Esophagus muscularis mucosa (tissue), 4 donors: Measurements from ENCODE around the gene DEPP1. TPM values are rescaled to one million over a fixed set of nuclear protein-coding genes. Genes with fewer than 3 reads are reported as not detected.
A peak's percentile ranks its signal among the peaks of the same experiment; 100 is the strongest.

Experiments used
- DNase-seq: peaks from one replicate; pipeline ENCODE4 v3.0.0-alpha.2; 2017; ENCODE audit errors: extremely low spot score
- H3K27ac ChIP-seq, 4 donors: fragments of 200-600 bp; sonication (generic); replicated peaks in 1 of 4; 1 replicate in 3 of 4; 2 replicates in 1 of 4; pipeline ENCODE4 v1.5.1; 2016 to 2019; ENCODE audit warnings: mild to moderate bottlenecking in 1 of 4
- H3K27me3 ChIP-seq, 4 donors: fragments of 200-600 bp; sonication (generic); one replicate each; pipeline versions ENCODE4 v1.5.1 to v1.6.0; 2016 to 2019
- H3K36me3 ChIP-seq, 4 donors: fragments of 200-600 bp; sonication (generic); one replicate each; pipeline ENCODE4 v1.5.1; 2016 to 2019
- H3K4me1 ChIP-seq, 4 donors: fragments of 200-600 bp; sonication (generic); one replicate each; pipeline ENCODE4 v1.5.1; 2016 to 2019
- H3K4me3 ChIP-seq, 4 donors: fragments of 200-600 bp; sonication (generic); 1 replicate in 2 of 4; 2 replicates in 2 of 4; pipeline ENCODE4 v1.5.1; 2016 to 2019; ENCODE audit warnings: mild to moderate bottlenecking in 4 of 4, moderate library complexity in 1 of 4
- H3K9me3 ChIP-seq, 4 donors: fragments of 200-600 bp; sonication (generic); 1 replicate in 3 of 4; 2 replicates in 1 of 4; pipeline ENCODE4 v1.5.1; 2016 to 2019
- EP300 ChIP-seq: sonication (generic); formaldehyde crosslinking; IDR thresholded peaks from one replicate; pipeline ENCODE4 v1.6.1; 2017; ENCODE audit warnings: antibody characterized with exemption
- POLR2A ChIP-seq: fragments of 450-650 bp; IDR thresholded peaks from one replicate; pipeline ENCODE4 v1.6.1; 2017; ENCODE audit warnings: antibody characterized with exemption, moderate library complexity, mild to moderate bottlenecking, low read depth
- POLR2AphosphoS5 ChIP-seq, 2 donors: sonication (generic); formaldehyde crosslinking; IDR thresholded peaks; one replicate each; pipeline ENCODE4 v1.6.1; 2017; ENCODE audit warnings: antibody characterized with exemption in 2 of 2
- WGBS: methylation state at CpG from one replicate; pipeline ENCODE4 v1.1.5; 2018; 5-methylcytosine and 5-hydroxymethylcytosine counted together
- intact Hi-C: fragments of 100-400 bp; cut with DNase I; formaldehyde crosslinking; loops from one replicate; pipeline ENCODE4 v1.15.1; 2023
- total RNA-seq, 4 donors: library from RNA; depleted of rRNA; stranded (reverse); fragments of >200 nt; gene quantifications; one replicate each; pipeline versions ENCODE4 v1.1.0 to v1.2.1, GENCODE V29; 2016
- TF ChIP-seq, protein P1 (sequence below), 3 experiments: fragments of 200-600 bp in 2 of 3; fragments of 450-650 bp in 1 of 3; sonication (generic) in 2 of 3; IDR thresholded peaks; one replicate each; pipeline ENCODE4 v1.5.1; 2017 to 2019; ENCODE audit warnings: antibody characterized with exemption in 3 of 3, mild to moderate bottlenecking in 2 of 3, moderate library complexity in 1 of 3

DEPP1 gene
- total RNA-seq, 4 donors from 2014 or later: 32.0 to 413 (median 126) TPM

DNA sequence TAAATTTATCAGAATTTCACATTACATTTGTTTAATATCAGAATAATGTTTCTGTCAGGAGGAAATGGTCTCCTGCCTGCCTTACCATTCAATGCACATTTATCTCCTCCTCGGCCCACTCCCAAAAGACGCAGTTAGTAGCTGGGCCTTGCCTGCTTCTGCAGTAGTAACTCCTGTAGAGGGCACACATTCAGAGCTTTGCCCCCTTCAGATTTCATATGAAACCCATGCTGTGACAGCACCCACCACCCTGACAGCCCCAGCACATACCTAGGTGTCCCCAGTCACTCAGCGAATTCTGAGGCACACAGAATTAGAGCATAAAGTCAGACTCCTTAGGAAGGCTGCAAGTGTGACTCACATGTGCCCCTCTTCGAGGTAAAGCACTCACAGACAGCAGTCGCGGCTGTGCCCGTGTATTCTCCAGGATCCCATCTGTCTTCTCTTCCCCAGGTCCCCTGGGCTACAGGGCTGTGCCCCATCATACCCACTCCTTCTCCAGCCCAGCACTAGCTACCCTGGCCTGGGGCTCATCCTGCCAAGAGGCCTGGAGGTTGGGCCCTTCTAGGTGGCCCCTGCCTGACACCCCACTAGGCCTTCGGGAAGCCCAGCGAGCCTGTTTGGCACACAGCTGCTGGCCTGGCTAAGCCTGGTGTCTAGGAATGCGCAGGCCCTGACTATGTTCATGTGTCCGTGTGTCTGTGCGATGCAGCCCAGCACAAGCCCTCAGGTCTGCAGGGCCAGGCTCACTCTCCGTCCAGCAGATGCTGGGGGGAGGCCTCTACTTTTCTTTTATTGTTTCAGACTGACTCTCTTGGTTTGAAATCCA lies 4.7 kb upstream of the DEPP1 start:
- H3K9me3 ChIP-seq: no peaks in the 10 kb centered on the region
- intact Hi-C loops: no loop called here
- 92% methylated on average over 9 of the region's 13 CpGs for WGBS
- peaks cover 0 to 59% (median 27%) of the 10 kb centered on the region in 4 donors for H3K36me3 ChIP-seq
- peak overlapping the region; percentile 88 to 92 (median 90) for H3K27ac ChIP-seq
- no peak overlapping the region for H3K4me3 ChIP-seq
- no peaks in the 10 kb centered on the region for H3K27me3 ChIP-seq
- DNase-seq: no peak
- H3K4me1 ChIP-seq: peaks cover 73 to 90% (median 85%) of the 10 kb centered on the region in 4 donors
- TF ChIP-seq POLR2A (no peak), EP300 (no peak), POLR2AphosphoS5 (IDR thresholded peaks at IDR 0.05) (no peak)
- TF ChIP-seq, protein P1, sequence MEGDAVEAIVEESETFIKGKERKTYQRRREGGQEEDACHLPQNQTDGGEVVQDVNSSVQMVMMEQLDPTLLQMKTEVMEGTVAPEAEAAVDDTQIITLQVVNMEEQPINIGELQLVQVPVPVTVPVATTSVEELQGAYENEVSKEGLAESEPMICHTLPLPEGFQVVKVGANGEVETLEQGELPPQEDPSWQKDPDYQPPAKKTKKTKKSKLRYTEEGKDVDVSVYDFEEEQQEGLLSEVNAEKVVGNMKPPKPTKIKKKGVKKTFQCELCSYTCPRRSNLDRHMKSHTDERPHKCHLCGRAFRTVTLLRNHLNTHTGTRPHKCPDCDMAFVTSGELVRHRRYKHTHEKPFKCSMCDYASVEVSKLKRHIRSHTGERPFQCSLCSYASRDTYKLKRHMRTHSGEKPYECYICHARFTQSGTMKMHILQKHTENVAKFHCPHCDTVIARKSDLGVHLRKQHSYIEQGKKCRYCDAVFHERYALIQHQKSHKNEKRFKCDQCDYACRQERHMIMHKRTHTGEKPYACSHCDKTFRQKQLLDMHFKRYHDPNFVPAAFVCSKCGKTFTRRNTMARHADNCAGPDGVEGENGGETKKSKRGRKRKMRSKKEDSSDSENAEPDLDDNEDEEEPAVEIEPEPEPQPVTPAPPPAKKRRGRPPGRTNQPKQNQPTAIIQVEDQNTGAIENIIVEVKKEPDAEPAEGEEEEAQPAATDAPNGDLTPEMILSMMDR (IDR thresholded peaks at IDR 0.05): no peak

DNA sequence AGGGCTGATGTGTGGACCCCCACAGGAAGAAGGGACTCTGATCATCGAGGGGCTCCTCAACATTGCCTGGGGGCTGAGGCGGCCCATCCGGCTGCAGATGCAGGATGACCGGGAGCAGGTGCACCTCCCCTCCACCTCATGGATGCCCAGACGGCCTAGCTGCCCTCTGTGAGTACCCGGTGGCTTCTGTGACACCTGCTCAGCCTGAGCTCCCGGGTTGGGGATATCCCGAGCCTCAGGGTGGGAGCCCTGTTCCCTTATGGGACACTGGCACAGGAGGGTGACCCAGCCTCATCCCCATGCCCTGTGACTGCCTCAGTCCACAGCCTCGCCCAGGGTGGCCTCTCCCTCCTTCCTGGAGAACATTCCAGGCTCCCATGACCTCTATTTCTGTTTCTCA lies 3.9 kb upstream of the DEPP1 start:
- H3K9me3 ChIP-seq: no peaks in the 10 kb centered on the region
- no peak overlapping the region for H3K4me3 ChIP-seq
- H3K36me3 ChIP-seq: peaks cover 0 to 59% (median 27%) of the 10 kb centered on the region in 4 donors
- no peaks in the 10 kb centered on the region for H3K27me3 ChIP-seq
- 55% methylated on average over 2 of the region's 9 CpGs for WGBS
- TF ChIP-seq POLR2AphosphoS5 (IDR thresholded peaks at IDR 0.05) (no peak), POLR2A (no peak), EP300 (no peak)
- TF ChIP-seq, protein P1 (IDR thresholded peaks at IDR 0.05): no peak
- DNase-seq: no peak
- H3K27ac ChIP-seq: peak overlapping the region; percentile 88 to 92 (median 90)
- intact Hi-C loops: no loop called here
- peaks cover 73 to 98% (median 92%) of the 10 kb centered on the region in 4 donors for H3K4me1 ChIP-seq

DNA sequence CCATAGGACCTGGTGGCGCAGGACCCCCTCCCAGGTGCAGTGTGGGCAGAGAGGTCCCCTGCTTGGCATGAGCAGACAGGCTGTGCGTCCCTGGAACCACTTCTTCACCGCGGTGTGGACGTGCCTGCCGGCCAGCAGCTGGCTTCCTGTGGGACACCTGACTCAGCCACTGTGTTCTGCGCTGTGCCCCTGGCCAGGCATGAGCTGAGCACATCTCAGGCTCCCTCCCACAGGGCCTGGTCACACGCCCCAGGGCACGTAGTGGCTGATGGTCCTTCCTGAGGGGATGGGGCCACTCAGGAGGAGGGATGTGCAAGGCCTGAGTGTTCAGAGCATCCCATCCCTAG lies 3.5 kb upstream of the DEPP1 start:
- peaks cover 73 to 99% (median 94%) of the 10 kb centered on the region in 4 donors for H3K4me1 ChIP-seq
- H3K36me3 ChIP-seq: peaks cover 0 to 59% (median 25%) of the 10 kb centered on the region in 4 donors
- intact Hi-C loops: no loop called here

DNA sequence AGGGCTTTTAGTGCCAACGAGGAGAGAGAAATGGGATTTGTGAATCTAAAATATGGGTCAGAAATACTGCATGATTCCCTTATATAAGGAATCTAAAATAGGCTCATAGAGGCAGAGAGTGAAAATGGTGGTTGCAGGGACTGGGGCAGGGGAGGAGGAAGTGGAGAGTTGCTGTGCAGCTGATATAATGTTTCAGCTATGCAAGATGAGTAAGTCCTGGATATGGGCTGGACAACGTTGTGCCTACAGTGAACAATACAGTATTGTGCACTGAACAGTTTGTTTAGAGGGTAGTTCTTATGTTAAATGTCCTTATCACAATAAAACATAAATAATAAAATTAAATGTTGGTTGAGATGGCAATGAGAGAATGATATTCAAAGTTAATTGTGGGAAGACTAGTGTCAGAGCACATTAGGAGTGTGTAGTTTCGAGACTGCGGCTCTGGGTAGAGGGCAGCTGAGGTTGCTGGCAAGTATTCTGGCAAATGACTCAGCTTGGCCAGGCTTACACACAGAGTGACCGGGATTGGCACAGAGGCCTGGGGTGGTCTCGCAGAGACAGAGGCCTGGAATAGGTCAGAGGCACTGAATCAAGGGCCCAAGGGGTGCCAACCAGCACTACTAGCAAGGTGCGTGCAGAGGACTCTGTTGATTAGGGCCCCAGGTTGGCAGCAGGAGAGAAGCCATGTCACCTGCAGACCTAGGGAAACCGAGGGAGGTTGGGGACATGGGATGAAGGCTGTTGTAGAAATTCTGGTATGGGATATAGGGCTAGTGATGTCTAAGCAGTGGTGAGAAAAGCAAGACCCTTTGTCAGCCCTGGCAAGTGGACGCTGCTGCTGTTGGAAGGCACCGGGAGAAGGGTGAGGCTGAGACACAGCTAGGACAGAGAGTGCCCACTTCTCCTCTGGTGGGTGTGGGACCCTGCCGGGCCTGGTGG lies 2.8 kb upstream of the DEPP1 start:
- TF ChIP-seq, protein P1 (IDR thresholded peaks at IDR 0.05): no peak
- TF ChIP-seq POLR2AphosphoS5 (IDR thresholded peaks at IDR 0.05): peak; percentile 26 to 60
- intact Hi-C loops: no loop called here
- no peak for DNase-seq
- no peaks in the 10 kb centered on the region for H3K27me3 ChIP-seq
- no peak overlapping the region for H3K4me3 ChIP-seq
- peaks cover 0 to 59% (median 25%) of the 10 kb centered on the region in 4 donors for H3K36me3 ChIP-seq
- H3K4me1 ChIP-seq: peaks cover 76 to 100% (median 97%) of the 10 kb centered on the region in 4 donors
- peak overlapping the region; percentile 88 to 92 (median 90) for H3K27ac ChIP-seq
- no peaks in the 10 kb centered on the region for H3K9me3 ChIP-seq
- 55% methylated on average over 10 of the region's 11 CpGs for WGBS

More for the DNA sequence above, 3.5 kb upstream of the DEPP1 start:
- H3K27ac ChIP-seq: peak overlapping the region; percentile 88 to 92 (median 90)
- TF ChIP-seq, protein P1 (IDR thresholded peaks at IDR 0.05): no peak
- no peak for TF ChIP-seq POLR2A
- peak; percentile 57 to 77 for TF ChIP-seq POLR2AphosphoS5 (IDR thresholded peaks at IDR 0.05)
- no peak for TF ChIP-seq EP300
- no peaks in the 10 kb centered on the region for H3K9me3 ChIP-seq
- no peaks in the 10 kb centered on the region for H3K27me3 ChIP-seq
- 86% methylated on average over 8 of the region's 9 CpGs for WGBS
- DNase-seq: no peak
- H3K4me3 ChIP-seq: no peak overlapping the region
